B cell (primary cell): ENCODE measurements around the gene RAB10.

Experiments used
- CTCF ChIP-seq: fragments of 200-600 bp; IDR thresholded peaks from one replicate; pipeline ENCODE4 v1.8.0; 2022; ENCODE audit warnings: antibody characterized with exemption, mild to moderate bottlenecking
- EZH2 ChIP-seq: IDR thresholded peaks from 2 replicates; pipeline ENCODE4 v1.6.1; 2012; ENCODE audit warnings: borderline replicate concordance, low read depth, mild to moderate bottlenecking, moderate library complexity, low read length; ENCODE audit not compliant: insufficient read depth, poor library complexity, severe bottlenecking

GRCh38 chr2:26086155-26086637 is 52.3 kb downstream of the RAB10 start:
- no peak for TF ChIP-seq CTCF
- TF ChIP-seq EZH2: no peak
